K562 (cell line): Measurements from ENCODE around the gene GPHN. TPM values are rescaled to one million over a fixed set of nuclear protein-coding genes. Genes with fewer than 3 reads are reported as not detected.

Source experiments
- ATAC-seq: fragments of 200-7000 bp; cut with Tn5 transposase; 3 replicates; pipeline ENCODE4 v1.9.1; 2020; ENCODE audit warnings: moderate library complexity
- BruUV-seq: library from RNA; stranded (reverse); fragments of 400-500 nt; replicated peaks from 2 replicates; lab custom pipeline; 2021; lab: Mats Ljungman, UMichigan
- CTCF ChIA-PET: fragments of 300-600 bp; formaldehyde crosslinking; extraction: SDS; loops from one replicate; lab custom pipeline; 2021; ENCODE audit warnings: low intra/inter-chr PET ratio; lab: Yijun Ruan, JAX
- POLR2A ChIA-PET: fragments of 300-600, 350-650 bp; sonication (Branson Sonifier 250); formaldehyde crosslinking; extraction: SDS; loops from one replicate; lab custom pipeline; 2021; ENCODE audit warnings: antibody characterized with exemption, inconsistent platforms; lab: Yijun Ruan, JAX
- DNase-seq, 4 experiments: peaks; one replicate each; pipeline versions ENCODE4 v3.0.0 to v3.0.0-alpha.2; 2011 to 2018; ENCODE audit warnings: low spot score in 3 of 4, mixed read lengths in 3 of 4; ENCODE audit errors: extremely low read depth in 1 of 4
- FAIRE-seq: peaks from 2 replicates; lab custom pipeline; 2011; peaks lifted over from hg19 to GRCh38; lab: Jason Lieb, UNC
- H2AFZ ChIP-seq: 2 replicates; pipeline ENCODE4 v1.6.0; 2011; ENCODE audit warnings: low read depth, low read length, control low read depth, inconsistent platforms
- H3K27ac ChIP-seq: fragments of 200-600 bp; 3 replicates; pipeline ENCODE4 v1.8.0; 2011; ENCODE audit warnings: low read depth, mild to moderate bottlenecking, control low read depth, inconsistent platforms, low read length, moderate library complexity, mixed read lengths; ENCODE audit errors: extremely low read depth
- H3K27me3 ChIP-seq, 2 experiments: fragments of 300-600 bp in 1 of 2; 2 replicates in 1 of 2; 3 replicates in 1 of 2; pipeline versions ENCODE4 v1.6.0 to v1.8.0; 2011; ENCODE audit warnings: inconsistent platforms in 2 of 2, low read length in 2 of 2, mild to moderate bottlenecking in 1 of 2, mixed read lengths in 1 of 2, moderate library complexity in 1 of 2; ENCODE audit not compliant: control insufficient read depth in 2 of 2, insufficient read depth in 2 of 2
- H3K36me3 ChIP-seq: fragments of 300-600 bp; 3 replicates; pipeline ENCODE4 v1.8.0; 2011; ENCODE audit warnings: mild to moderate bottlenecking, low read length, inconsistent platforms; ENCODE audit not compliant: control insufficient read depth, insufficient read depth
- H3K4me1 ChIP-seq, 2 experiments: fragments of 200-600 bp in 1 of 2; replicated peaks in 1 of 2; 2 replicates in 1 of 2; 3 replicates in 1 of 2; pipeline versions ENCODE4 v1.5.1 to v1.8.0; 2011; ENCODE audit warnings: inconsistent platforms in 2 of 2, low read length in 2 of 2, mild to moderate bottlenecking in 1 of 2, mixed read lengths in 1 of 2, moderate library complexity in 1 of 2; ENCODE audit not compliant: control insufficient read depth in 2 of 2, insufficient read depth in 2 of 2
- H3K4me2 ChIP-seq: 2 replicates; pipeline ENCODE4 v1.6.1; 2011; ENCODE audit warnings: low read length, control low read depth, inconsistent platforms, mixed read lengths; ENCODE audit not compliant: insufficient read depth
- H3K4me3 ChIP-seq: fragments of 200-600 bp; sonication (generic), shearing (Covaris generic); 2 replicates; pipeline ENCODE4 v1.5.1; 2016; ENCODE audit warnings: control low read depth, inconsistent platforms
- H3K79me2 ChIP-seq: fragments of 200-600 bp; 3 replicates; pipeline ENCODE4 v1.8.0; 2011; ENCODE audit warnings: low read length, inconsistent platforms; ENCODE audit not compliant: control insufficient read depth, insufficient read depth
- H3K9ac ChIP-seq, 2 experiments: 2 replicates each; pipeline versions ENCODE4 v1.6.0 to v1.6.1; 2011; ENCODE audit warnings: low read depth in 2 of 2, low read length in 2 of 2, control low read depth in 1 of 2, inconsistent platforms in 1 of 2, mild to moderate bottlenecking in 1 of 2, mixed read lengths in 1 of 2; ENCODE audit not compliant: insufficient read depth in 1 of 2
- H3K9me1 ChIP-seq: one replicate; pipeline ENCODE4 v1.6.0; 2011; ENCODE audit warnings: inconsistent platforms, mild to moderate bottlenecking, low read length, moderate library complexity; ENCODE audit not compliant: control insufficient read depth, insufficient read depth
- H3K9me3 ChIP-seq: replicated peaks from 2 replicates; pipeline ENCODE4 v1.5.1; 2011; ENCODE audit warnings: low read depth, low read length, inconsistent platforms; ENCODE audit not compliant: control insufficient read depth, insufficient read depth
- H4K20me1 ChIP-seq: replicated peaks from 2 replicates; pipeline ENCODE4 v1.6.1; 2011; ENCODE audit warnings: low read length, inconsistent platforms, mixed read lengths; ENCODE audit not compliant: control insufficient read depth, insufficient read depth
- C11orf30 ChIP-seq: fragments of 450-650 bp; IDR thresholded peaks from 2 replicates; pipeline ENCODE4 v1.6.1; 2016; ENCODE audit warnings: low read depth, mild to moderate bottlenecking
- CBX3 ChIP-seq, 2 experiments: IDR thresholded peaks; 1 replicate in 1 of 2; 2 replicates in 1 of 2; pipeline ENCODE4 v1.6.1; 2012; ENCODE audit warnings: inconsistent platforms in 2 of 2, low read length in 2 of 2, borderline replicate concordance in 1 of 2, control low read depth in 1 of 2
- CBX5 ChIP-seq: IDR thresholded peaks from 2 replicates; pipeline ENCODE4 v1.6.1; 2014; ENCODE audit warnings: low read depth, borderline replicate concordance
- CCAR2 ChIP-seq: fragments of 200-400 bp; formaldehyde crosslinking; IDR thresholded peaks from 2 replicates; pipeline ENCODE4 v1.6.1; 2017; ENCODE audit warnings: mild to moderate bottlenecking, low read depth, low read length
- EZH2 ChIP-seq: IDR thresholded peaks from 2 replicates; pipeline ENCODE4 v1.6.1; 2012; ENCODE audit warnings: low read depth, mild to moderate bottlenecking, inconsistent platforms, low read length, borderline replicate concordance
- TEAD4 ChIP-seq, 2 experiments: sonication (generic) in 1 of 2; formaldehyde crosslinking in 1 of 2; IDR thresholded peaks; 2 replicates each; pipeline versions ENCODE4 v1.6.1 to v1.8.0; 2012 to 2022; ENCODE audit warnings: borderline replicate concordance in 1 of 2, inconsistent platforms in 1 of 2, low read length in 1 of 2, mild to moderate bottlenecking in 1 of 2, missing genetic modification reagents in 1 of 2
- TRIM28 ChIP-seq: fragments of 450-650 bp; IDR thresholded peaks from 2 replicates; pipeline ENCODE4 v1.6.1; 2017
- ZNF347 ChIP-seq: fragments of 450-650 bp; formaldehyde crosslinking; IDR thresholded peaks from 2 replicates; pipeline ENCODE4 v1.4.0; 2020; ENCODE audit warnings: low read depth, mild to moderate bottlenecking, moderate library complexity
- ZNF695 ChIP-seq: fragments of 450-650 bp; formaldehyde crosslinking; IDR thresholded peaks from 2 replicates; pipeline ENCODE4 v1.4.0; 2020; ENCODE audit warnings: mild to moderate bottlenecking, moderate library complexity
- WGBS: fragments of 100-300 bp; shearing (Covaris generic); methylation state at CpG from one replicate; pipeline ENCODE4 v1.1.6; 2016; ENCODE audit warnings: low coverage, mixed read lengths; ENCODE audit not compliant: insufficient coverage; ENCODE audit errors: missing lambda C conversion rate; 5-methylcytosine and 5-hydroxymethylcytosine counted together
- in situ Hi-C: fragments of 300-500 bp; cut with MboI; formaldehyde crosslinking; loops from 4 replicates; pipeline ENCODE4 v1.15.0; 2018; ENCODE audit warnings: inconsistent platforms, mixed read lengths
- intact Hi-C: fragments of 100-400 bp; cut with micrococcal nuclease; formaldehyde crosslinking; loops from 2 replicates; pipeline ENCODE4 v1.14.2; 2022
- polyA plus RNA-seq, 8 experiments: library from polyadenylated mRNA; depleted of rRNA in 4 of 8; stranded (reverse) in 5 of 8; unstranded in 3 of 8; fragments of >200 nt; fragmentation: Nextera tagmentation in 2 of 8; fragmentation: Illumina TruSeq in 1 of 8; extraction: Ambion mirVana in 2 of 8; extraction: Trizol in 1 of 8; gene quantifications; 2 replicates each; pipeline versions ENCODE4 v1.2.1 to v1.2.3, GENCODE V29; 2011 to 2014; ENCODE audit warnings: inconsistent platforms in 1 of 8, missing spikeins in 1 of 8
- total RNA-seq, 7 experiments: library from RNA; depleted of rRNA in 6 of 7; stranded (reverse); fragments of >200 nt in 6 of 7; fragmentation: Illumina TruSeq in 2 of 7; extraction: Trizol in 2 of 7; gene quantifications; 2 replicates each; pipeline versions ENCODE4 v1.2.1 to v1.2.3, GENCODE V29; 2011 to 2021; ENCODE audit warnings: low replicate concordance in 1 of 7
- TF ChIP-seq, protein P1 (sequence below): fragments of 450-650 bp; formaldehyde crosslinking; IDR thresholded peaks from 2 replicates; pipeline ENCODE4 v1.4.0; 2022; ENCODE audit warnings: missing genetic modification characterization
- TF ChIP-seq, protein P2 (sequence below): fragments of 450-650 bp; IDR thresholded peaks from 2 replicates; pipeline ENCODE4 v1.6.1; 2016; ENCODE audit warnings: missing biosample characterization, missing genetic modification characterization
- TF ChIP-seq, protein P3 (sequence below): fragments of 250-450 bp; sonication (Bioruptor Pico); IDR thresholded peaks from 2 replicates; pipeline ENCODE4 v1.5.0; 2021; ENCODE audit warnings: mild to moderate bottlenecking, moderate library complexity

The GPHN gene
- total and polyA plus RNA-seq, 9 of the 15 experiments (the other 6 are each of a cell fraction or from before 2014, with no cell fraction given): 5.9 to 16.0 (median 11.4) TPM

DNA sequence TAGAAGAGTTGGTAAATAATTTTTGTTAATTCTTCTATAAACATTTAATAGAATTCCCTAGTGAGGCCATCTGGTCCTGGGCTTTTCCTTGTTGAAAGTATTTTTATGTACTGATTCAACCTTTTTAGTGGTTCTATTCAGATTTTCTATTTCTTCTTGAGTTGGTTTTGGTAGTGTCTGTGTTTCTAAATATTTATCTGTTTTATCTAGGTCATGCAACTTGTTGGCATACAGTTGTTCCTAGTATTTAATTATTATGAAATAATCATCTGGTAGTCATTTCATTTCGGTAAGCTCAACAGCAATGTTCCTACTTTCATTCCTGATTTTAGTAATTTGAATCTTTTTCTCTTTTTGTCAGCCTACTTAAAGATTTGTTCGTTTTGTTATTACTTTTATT is 447.2 kb downstream of the GPHN start (continued):
- TF ChIP-seq, protein P1, sequence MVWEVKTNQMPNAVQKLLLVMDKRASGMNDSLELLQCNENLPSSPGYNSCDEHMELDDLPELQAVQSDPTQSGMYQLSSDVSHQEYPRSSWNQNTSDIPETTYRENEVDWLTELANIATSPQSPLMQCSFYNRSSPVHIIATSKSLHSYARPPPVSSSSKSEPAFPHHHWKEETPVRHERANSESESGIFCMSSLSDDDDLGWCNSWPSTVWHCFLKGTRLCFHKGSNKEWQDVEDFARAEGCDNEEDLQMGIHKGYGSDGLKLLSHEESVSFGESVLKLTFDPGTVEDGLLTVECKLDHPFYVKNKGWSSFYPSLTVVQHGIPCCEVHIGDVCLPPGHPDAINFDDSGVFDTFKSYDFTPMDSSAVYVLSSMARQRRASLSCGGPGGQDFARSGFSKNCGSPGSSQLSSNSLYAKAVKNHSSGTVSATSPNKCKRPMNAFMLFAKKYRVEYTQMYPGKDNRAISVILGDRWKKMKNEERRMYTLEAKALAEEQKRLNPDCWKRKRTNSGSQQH (CRISPR knock-in tag): no peak
- TF ChIP-seq, protein P2, sequence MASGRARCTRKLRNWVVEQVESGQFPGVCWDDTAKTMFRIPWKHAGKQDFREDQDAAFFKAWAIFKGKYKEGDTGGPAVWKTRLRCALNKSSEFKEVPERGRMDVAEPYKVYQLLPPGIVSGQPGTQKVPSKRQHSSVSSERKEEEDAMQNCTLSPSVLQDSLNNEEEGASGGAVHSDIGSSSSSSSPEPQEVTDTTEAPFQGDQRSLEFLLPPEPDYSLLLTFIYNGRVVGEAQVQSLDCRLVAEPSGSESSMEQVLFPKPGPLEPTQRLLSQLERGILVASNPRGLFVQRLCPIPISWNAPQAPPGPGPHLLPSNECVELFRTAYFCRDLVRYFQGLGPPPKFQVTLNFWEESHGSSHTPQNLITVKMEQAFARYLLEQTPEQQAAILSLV: no peak
- TF ChIP-seq ZNF695 (CRISPR knock-in tag): no peak
- TF ChIP-seq TEAD4 (IDR thresholded peaks at IDR 0.05; ENCODE audit: low read length): no peak
- no peak for TF ChIP-seq TEAD4 (CRISPR knock-in tag; IDR thresholded peaks at IDR 0.05; ENCODE audit: borderline replicate concordance)

DNA sequence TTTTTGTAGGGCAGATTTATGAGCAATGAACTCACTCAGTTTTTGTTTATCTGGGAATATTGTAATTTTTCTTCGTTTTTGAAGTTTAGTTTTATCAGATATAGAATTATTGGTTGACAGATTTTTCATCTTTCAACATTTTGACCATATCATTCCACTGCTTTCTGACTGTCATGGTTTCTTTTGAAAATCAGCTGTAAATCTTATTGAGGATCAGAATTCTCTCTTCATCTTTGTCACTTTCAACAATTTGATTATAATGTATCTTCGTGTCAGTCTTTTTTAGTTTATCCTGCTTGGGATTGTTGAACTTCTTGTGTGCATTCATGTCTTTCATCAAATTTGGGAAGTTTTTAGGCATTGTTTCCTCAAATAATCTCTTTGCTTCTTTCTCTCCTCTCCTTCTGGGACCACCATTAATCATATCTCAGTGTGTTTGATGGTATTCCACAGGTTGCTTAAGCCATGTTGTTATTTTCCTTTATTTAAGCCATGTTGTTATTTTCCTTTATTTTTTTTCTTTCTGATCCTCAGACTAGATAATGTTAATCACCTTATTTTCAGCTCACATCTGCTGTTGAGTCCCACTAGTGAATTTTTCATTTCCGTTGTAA is 451.6 kb downstream of the GPHN start:
- WGBS: 16% methylated on average over 3 of the region's 3 CpGs
- POLR2A ChIA-PET: no interaction called here
- Histone ChIP-seq H3K9me3 (no peaks in the 10 kb centered on the region; the same call in 1 of the 2 replicates), H3K9me1 (no peaks in the 10 kb centered on the region), H3K9ac (no peak overlapping the region), H3K4me2 (no peak overlapping the region), H3K4me1 (no peaks in the 10 kb centered on the region), H4K20me1 (no peaks in the 10 kb centered on the region), H3K4me3 (no peak overlapping the region), H3K79me2 (no peaks in the 10 kb centered on the region), H3K27me3 (no peaks in the 10 kb centered on the region), H2AFZ (no peak overlapping the region), H3K27ac (no peak overlapping the region), H3K36me3 (no peaks in the 10 kb centered on the region)
- DNase-seq: no peak
- no peak for FAIRE-seq
- no TSS peak for BruUV-seq
- no peak for ATAC-seq
- in situ Hi-C loops (no loop called here), intact Hi-C loops (no loop called here)
- CTCF ChIA-PET: no interaction called here
- TF ChIP-seq CCAR2 (no peak), EZH2 (no peak), CBX5 (0 out of 2 replicates have a peak, but pooled peaks have one; percentile 29), C11orf30 (no peak), CBX3 (IDR thresholded peaks at IDR 0.05; ENCODE audit: borderline replicate concordance in 1 of 2, low read length in 2 of 2) (peak in 1 of 2 experiments; percentile 62; a peak in 1 of 3 replicates), TRIM28 (peak; percentile 83), ZNF347 (no peak)
- TF ChIP-seq, protein P3, sequence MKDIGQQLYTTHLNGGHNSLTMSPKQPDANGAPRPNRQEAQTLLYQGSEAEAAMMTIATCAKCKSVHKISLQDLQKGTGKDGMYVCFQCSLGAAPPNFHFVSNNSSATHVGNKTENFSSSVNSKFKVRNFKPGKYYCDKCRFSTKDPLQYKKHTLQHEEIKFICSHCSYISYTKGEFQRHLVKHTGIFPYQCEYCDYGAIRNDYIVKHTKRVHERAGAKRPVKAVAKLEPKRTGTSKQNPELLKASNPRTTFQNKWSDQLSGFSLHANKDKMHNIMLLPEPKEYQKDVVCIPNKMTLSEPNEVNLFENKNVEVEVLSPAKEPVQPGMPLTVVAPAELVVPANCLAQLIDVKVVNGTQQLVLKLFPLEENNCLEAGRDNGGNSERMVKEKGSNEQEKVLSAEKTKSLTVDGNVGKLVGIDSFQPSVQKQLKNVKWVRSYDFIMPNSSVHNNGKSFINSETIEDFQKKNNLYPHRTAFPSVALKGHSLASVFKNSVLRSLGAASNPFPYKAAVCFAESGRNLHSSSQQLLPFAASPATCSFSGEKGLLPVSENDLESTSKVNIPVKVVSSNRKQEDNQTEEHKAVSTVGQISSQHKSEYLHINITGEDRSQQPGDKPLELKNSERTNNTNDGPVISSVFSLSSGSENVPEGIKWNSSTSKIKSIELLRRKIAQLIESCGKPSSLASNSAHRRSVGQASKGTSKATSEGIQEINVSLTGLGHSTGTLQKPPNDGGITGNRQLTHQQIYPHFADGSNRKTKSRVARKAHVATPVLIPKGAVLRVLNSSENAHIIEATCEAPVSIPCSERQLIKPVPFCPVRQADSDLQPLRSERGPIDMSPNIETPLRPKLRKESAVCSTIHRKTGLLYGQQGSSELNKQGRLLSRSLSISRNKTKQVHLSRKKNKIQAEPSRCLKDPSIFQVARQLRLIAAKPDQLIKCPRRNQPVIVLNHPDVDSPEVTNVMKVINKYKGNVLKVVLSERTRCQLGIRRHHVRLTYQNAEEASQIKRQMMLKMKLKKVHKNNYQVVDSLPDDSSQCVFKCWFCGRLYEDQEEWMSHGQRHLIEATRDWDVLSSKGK (CRISPR knock-in tag): no peak
